Astrocyte (in vitro differentiated cells and primary cell): ENCODE data around the gene PYROXD2. TPM values are rescaled to one million over a fixed set of nuclear protein-coding genes. Genes with fewer than 3 reads are reported as not detected.

Source experiments
- DNase-seq: peaks from one replicate; pipeline ENCODE4 v3.0.0-alpha.2; 2010; ENCODE audit warnings: low read depth
- FAIRE-seq: peaks from 2 replicates; lab custom pipeline; 2011; peaks lifted over from hg19 to GRCh38; lab: Jason Lieb, UNC
- H2AFZ ChIP-seq: 2 replicates; pipeline ENCODE4 v1.6.0; 2012; ENCODE audit warnings: low read depth, low read length, inconsistent platforms
- H3K27ac ChIP-seq: 2 replicates; pipeline ENCODE4 v1.5.1; 2011; ENCODE audit warnings: low read depth, low read length, inconsistent platforms
- H3K27me3 ChIP-seq: 2 replicates; pipeline ENCODE4 v1.6.0; 2011; ENCODE audit warnings: low read length, inconsistent platforms; ENCODE audit not compliant: insufficient read depth
- H3K36me3 ChIP-seq: 2 replicates; pipeline ENCODE4 v1.5.1; 2011; ENCODE audit warnings: low read length, inconsistent platforms; ENCODE audit not compliant: insufficient read depth
- H3K4me1 ChIP-seq: 2 replicates; pipeline ENCODE4 v1.5.1; 2011; ENCODE audit warnings: low read length, inconsistent platforms; ENCODE audit not compliant: insufficient read depth
- H3K4me2 ChIP-seq: 2 replicates; pipeline ENCODE4 v1.6.0; 2012; ENCODE audit warnings: low read length, inconsistent platforms
- H3K4me3 ChIP-seq: 2 replicates; pipeline ENCODE4 v1.5.1; 2011; ENCODE audit warnings: low read depth, mild to moderate bottlenecking, low read length, inconsistent platforms; ENCODE audit not compliant: insufficient read depth
- H3K79me2 ChIP-seq: 2 replicates; pipeline ENCODE4 v1.6.0; 2012; ENCODE audit warnings: mild to moderate bottlenecking, low read length, inconsistent platforms; ENCODE audit not compliant: insufficient read depth
- H3K9ac ChIP-seq: 2 replicates; pipeline ENCODE4 v1.6.0; 2012; ENCODE audit warnings: mild to moderate bottlenecking, low read length, inconsistent platforms
- H3K9me3 ChIP-seq: 2 replicates; pipeline ENCODE4 v1.5.1; 2012; ENCODE audit warnings: low read depth, mild to moderate bottlenecking, low read length, inconsistent platforms; ENCODE audit not compliant: insufficient read depth
- H4K20me1 ChIP-seq: 2 replicates; pipeline ENCODE4 v1.6.0; 2012; ENCODE audit warnings: low read length, inconsistent platforms; ENCODE audit not compliant: insufficient read depth
- H3K27ac Mint-ChIP-seq: one replicate; pipeline ENCODE4 v1.8.0; 2021; ENCODE audit warnings: mild to moderate bottlenecking, mixed read lengths; ENCODE audit not compliant: unreplicated experiment
- H3K27me3 Mint-ChIP-seq: one replicate; pipeline ENCODE4 v1.8.0; 2021; ENCODE audit warnings: low read depth, mixed read lengths; ENCODE audit not compliant: unreplicated experiment
- H3K36me3 Mint-ChIP-seq: one replicate; pipeline ENCODE4 v1.8.0; 2021; ENCODE audit warnings: low read depth, mixed read lengths; ENCODE audit not compliant: unreplicated experiment
- H3K4me1 Mint-ChIP-seq: one replicate; pipeline ENCODE4 v1.8.0; 2021; ENCODE audit warnings: low read depth, mixed read lengths; ENCODE audit not compliant: unreplicated experiment
- H3K4me3 Mint-ChIP-seq: one replicate; pipeline ENCODE4 v1.8.0; 2021; ENCODE audit warnings: mild to moderate bottlenecking, moderate library complexity, mixed read lengths; ENCODE audit not compliant: unreplicated experiment
- H3K9me3 Mint-ChIP-seq: one replicate; pipeline ENCODE4 v1.8.0; 2021; ENCODE audit warnings: mild to moderate bottlenecking, mixed read lengths; ENCODE audit not compliant: unreplicated experiment
- CTCF ChIP-seq: IDR thresholded peaks from 2 replicates; pipeline ENCODE4 v1.5.1; 2011; ENCODE audit warnings: low read depth, mild to moderate bottlenecking, inconsistent platforms, low read length, moderate library complexity; ENCODE audit not compliant: insufficient read depth
- EZH2 ChIP-seq: IDR thresholded peaks from 2 replicates; pipeline ENCODE4 v1.6.1; 2012; ENCODE audit warnings: mild to moderate bottlenecking, low read length, inconsistent platforms; ENCODE audit not compliant: insufficient read depth
- total RNA-seq: library from RNA; stranded (reverse); gene quantifications from 2 replicates; pipeline ENCODE4 v1.2.1, GENCODE V29; 2021

PYROXD2 gene
- total RNA-seq, 1 donor from 2014 or later, result 4.5 TPM

- Histone ChIP-seq H3K4me3 (no peak overlapping the region), H3K27me3 (no peaks in the 10 kb centered on the region), H3K27ac (peak overlapping the region; percentile 49), H2AFZ (peak overlapping the region; percentile 13), H3K36me3 (no peaks in the 10 kb centered on the region), H3K4me2 (peak overlapping the region; percentile 79), H3K9me3 (no peaks in the 10 kb centered on the region), H3K4me1 (peaks cover 9% of the 10 kb centered on the region), H3K9ac (peak overlapping the region; percentile 49), H3K79me2 (no peaks in the 10 kb centered on the region), H4K20me1 (no peaks in the 10 kb centered on the region)
- peak; percentile 75 for DNase-seq
- Mint-ChIP-seq H3K27me3 (peaks cover 11% of the 10 kb centered on the region), H3K9me3 (peaks cover 2% of the 10 kb centered on the region), H3K4me3 (no peak overlapping the region), H3K4me1 (peaks cover 21% of the 10 kb centered on the region), H3K36me3 (peaks cover 2% of the 10 kb centered on the region), H3K27ac (peak overlapping the region; percentile 84)
- no peak for TF ChIP-seq EZH2
- TF ChIP-seq CTCF, result no peak
- FAIRE-seq, result peak; percentile 26
These were observed 10.2 kb downstream of the PYROXD2 start for GRCh38 chr10:98404571-98405359.

GRCh38 chr10:98403812-98404504 is 11.0 kb downstream of the PYROXD2 start:
- TF ChIP-seq CTCF, result no peak
- TF ChIP-seq EZH2, result no peak
- no peaks in the 10 kb centered on the region for H4K20me1 ChIP-seq
- Mint-ChIP-seq H3K27me3 (peaks cover 10% of the 10 kb centered on the region), H3K36me3 (peaks cover 2% of the 10 kb centered on the region), H3K4me3 (no peak overlapping the region), H3K4me1 (peaks cover 21% of the 10 kb centered on the region), H3K27ac (peak overlapping the region; percentile 77), H3K9me3 (peaks cover 2% of the 10 kb centered on the region)
- no peak for FAIRE-seq
- peak; percentile 36 for DNase-seq
- peak overlapping the region; percentile 79 for H3K4me2 ChIP-seq
- H3K27me3 ChIP-seq, result no peaks in the 10 kb centered on the region
- H3K36me3 ChIP-seq, result no peaks in the 10 kb centered on the region
- peak overlapping the region; percentile 49 for H3K27ac ChIP-seq
- H3K4me1 ChIP-seq, result peaks cover 9% of the 10 kb centered on the region
- peak overlapping the region; percentile 49 for H3K9ac ChIP-seq
- no peak overlapping the region for H3K4me3 ChIP-seq
- H3K9me3 ChIP-seq, result no peaks in the 10 kb centered on the region
- no peak overlapping the region for H2AFZ ChIP-seq
- H3K79me2 ChIP-seq, result no peaks in the 10 kb centered on the region
